Stimulated activated CD4-positive, alpha-beta T cell treated with anti-CD3 and anti-CD28 coated beads, Interleukin-1b, Interleukin-23, amount 100 ng/mL, for 48 hours (primary cell): ENCODE data around the gene SPRED2.
"Not testable (repeated sequence)": the region's sequence is repeated elsewhere in the genome, so short reads cannot be mapped to it uniquely, and the experiment has no call there.

Experiments used
- DNase-seq: peaks from one replicate; pipeline ENCODE4 v3.0.0-alpha.2; 2020

The SPRED2 gene

GRCh38 chr2:65361623-65362022 lies 70.8 kb downstream of the SPRED2 start:
- DNase-seq = no peak

- DNase-seq = no peak
Measured at GRCh38 chr2:65360441-65360840, 72.0 kb downstream of the SPRED2 start.

DNA sequence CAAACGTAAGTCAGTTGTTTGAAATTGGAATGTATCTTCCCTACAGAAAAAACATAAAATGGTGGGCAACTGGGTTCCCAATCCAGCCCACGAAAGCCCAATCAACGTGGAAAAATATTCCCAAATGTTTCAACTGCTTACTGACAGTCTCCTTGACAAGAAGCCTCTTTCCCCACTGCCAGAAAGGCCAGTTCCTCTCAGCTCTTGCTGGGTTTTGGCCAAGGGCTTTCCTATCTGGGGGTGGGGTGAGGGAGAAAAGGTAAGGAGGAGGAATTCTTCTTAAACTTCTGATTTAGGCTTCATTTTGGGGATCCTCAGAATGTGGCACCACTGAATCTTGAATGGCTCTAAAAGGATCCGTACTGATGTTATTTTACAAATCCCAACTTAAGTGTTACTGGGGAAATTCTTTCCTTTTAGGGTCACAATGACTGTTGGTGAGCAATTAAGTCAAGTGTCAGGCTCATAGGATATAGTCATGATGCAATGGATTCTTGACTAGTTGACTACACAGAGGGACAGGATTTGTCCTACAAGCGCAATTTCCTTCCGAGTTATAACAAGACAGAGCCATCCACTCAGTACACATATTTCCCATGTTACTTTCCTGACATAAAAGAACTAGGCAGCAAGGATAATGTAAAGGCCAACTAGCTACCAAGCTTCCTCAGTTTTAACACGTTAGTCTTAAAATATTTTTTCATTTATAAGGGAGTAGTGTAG lies 73.6 kb downstream of the SPRED2 start:
- DNase-seq = no peak

GRCh38 chr2:65357959-65358294 lies 74.5 kb downstream of the SPRED2 start:
- no peak for DNase-seq

DNA sequence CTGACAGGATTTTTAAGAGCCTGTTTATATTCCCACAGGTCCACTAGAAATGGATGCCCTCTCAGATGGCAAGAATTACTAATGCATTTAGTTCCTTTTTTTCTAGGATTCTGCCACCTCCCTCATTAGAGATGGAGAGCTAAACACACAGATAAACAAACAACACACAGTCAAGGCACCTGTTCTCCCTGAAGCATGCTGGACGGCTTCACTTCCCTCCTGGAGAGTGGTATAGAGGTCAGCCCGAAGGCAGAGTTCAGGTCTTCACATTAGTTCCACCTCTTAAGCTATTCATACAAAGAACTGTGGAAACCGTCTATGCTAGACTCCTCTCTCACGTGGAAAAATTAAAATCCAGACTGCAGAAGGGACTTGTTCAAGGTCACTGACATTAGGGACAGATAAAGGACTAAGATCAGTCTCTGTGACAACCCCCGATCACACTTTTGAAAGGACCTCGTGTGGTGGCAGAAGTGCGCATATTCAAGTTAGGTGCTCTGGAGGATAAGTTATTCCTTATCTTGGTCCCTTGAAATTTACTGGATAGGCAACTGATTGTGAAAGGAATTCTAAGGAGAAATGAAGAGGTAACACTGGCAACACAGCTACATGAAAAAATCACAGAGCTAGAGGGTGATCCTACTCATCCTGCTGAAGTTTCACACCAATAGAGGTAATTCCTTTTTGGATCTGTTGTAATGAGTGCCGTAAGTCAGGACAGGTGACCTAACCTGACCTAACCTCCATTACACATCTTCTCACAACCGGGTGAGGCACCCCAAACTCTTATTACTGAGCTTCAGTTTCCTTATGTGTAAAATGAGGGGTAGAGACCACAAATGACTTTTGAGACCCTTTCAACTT lies 75.1 kb downstream of the SPRED2 start:
- peak; percentile 28 for DNase-seq

DNA sequence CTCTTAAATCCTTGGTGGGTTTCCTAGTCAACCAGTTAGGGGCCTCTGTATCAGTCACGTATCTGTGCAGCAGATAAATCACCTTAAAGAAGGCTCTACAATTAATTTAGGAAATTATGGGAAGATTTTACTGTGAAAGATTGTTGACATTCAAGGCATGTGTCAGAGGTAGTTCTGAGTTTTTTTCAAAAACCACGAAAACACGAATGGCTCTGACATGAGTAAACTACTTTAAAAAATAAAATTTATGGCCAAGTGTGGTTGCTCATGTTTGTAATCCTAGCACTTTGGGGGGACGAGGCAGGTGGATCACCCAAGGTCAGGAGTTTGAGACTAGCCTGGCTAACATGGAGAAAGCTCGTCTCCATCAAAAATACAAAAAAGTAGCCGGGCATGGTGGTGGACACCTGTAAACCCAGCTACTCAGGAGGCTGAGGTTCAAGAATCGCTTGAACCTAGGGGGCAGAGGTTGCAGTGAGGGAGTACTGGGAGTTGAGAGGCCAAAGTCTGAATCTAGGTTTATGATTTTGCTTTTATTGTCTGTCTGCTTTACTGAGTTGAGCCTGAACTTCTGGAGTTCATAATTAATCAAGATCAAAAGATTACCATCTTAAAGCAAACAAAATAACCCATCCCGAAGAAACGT lies 77.1 kb downstream of the SPRED2 start:
- no peak for DNase-seq

DNA sequence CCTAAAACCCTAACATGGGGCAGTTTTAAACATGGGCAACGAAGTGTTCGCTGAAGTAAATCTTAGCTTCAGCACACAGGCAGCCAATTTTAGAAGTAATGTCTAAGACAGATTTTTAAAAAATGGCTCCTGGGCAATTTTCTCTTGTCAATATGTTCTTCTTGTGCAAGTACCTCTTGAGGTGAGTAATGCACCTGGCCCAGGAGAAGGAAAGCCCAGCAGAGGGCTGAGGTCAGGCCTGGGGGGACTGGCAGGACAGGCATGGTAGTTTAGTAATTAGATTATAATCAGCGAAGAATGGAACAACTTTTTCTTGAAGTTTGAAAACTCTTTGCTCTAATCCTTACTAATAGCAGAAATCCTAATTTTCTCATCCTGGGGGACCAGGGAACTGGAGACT lies 77.6 kb downstream of the SPRED2 start:
- DNase-seq = no peak

DNA sequence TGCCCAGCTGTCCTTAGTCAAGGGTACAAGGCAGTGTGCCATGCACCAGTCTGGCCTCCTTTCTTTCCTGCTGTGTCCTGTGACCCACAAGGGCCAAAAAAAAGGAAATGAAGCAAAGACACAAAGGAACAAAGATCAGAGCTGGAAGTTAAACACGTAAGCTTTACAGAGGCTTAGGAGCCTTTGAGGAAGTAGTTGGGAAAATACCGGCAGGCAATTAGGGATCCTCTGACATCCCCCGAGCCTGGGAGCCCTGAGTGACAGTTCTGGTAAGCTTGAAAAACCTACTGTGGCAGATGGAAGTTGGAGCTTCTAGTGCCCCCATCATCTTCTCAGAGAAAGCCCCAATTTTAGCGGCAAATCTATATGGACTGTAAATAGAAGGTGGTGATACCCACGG lies 78.5 kb downstream of the SPRED2 start:
- no peak for DNase-seq

GRCh38 chr2:65353046-65353445 lies 79.4 kb downstream of the SPRED2 start:
- no peak for DNase-seq

DNA sequence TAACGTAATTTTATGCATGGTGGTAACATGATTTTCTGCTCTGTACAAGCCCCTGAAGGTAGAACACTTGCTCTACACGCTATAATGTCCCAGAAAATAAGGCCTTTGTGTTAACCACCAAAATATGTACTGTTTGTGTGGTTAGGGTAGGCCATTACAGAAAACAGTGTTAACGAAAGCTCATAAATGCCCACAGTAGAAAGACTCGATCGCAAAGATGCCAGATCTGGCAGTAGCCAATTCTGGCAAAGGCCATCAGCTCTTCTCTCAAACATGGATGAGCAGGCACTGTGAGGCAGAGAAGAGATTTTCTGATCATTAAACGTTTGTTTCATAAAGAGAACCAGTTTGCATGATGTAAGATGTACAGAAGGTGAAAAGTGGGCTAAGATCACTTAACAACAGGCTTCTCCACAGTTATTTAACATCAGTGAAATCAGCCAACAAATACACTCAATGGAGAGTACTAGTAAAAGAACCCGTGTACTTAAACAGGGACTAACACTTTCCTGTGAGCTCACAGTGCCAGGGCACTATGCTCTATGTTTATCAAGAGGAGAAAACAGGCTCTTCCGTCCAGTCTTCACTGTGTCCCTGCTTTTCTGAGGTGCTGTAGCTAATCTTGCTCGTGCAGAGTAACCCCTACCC lies 80.3 kb downstream of the SPRED2 start:
- no peak for DNase-seq

DNA sequence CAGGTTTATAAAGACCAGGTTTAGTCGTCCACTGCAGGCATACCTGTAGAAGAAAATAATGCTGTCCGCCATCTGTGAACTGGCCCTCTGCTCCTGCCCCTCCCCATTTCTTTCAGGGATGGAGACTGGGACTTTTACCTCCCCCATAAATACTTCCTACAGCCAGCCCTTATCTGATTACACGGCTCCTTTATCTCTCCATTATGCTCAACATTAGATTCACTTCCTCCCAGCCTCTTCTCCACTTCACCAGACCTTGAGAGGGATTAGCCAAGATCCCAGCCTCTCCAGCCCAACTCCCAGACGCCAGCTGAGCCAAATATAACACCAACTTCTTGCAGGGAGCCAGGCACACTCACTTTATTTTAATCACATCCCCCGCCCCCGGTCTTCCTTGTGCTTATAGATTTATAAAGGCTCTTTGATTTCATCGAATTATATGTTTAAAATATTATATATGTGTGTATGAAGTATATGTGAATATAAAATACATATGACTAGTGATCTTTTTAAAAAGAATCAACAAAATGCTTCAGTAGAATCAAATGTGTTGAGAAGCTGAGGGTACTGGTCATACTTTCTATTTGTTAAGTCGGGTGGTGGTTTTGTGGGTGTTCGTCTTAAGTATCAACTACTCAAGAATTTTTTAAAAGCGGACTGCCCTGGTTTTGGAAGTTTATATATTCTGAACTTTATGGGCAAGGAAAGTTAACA lies 81.0 kb downstream of the SPRED2 start:
- no peak for DNase-seq

DNA sequence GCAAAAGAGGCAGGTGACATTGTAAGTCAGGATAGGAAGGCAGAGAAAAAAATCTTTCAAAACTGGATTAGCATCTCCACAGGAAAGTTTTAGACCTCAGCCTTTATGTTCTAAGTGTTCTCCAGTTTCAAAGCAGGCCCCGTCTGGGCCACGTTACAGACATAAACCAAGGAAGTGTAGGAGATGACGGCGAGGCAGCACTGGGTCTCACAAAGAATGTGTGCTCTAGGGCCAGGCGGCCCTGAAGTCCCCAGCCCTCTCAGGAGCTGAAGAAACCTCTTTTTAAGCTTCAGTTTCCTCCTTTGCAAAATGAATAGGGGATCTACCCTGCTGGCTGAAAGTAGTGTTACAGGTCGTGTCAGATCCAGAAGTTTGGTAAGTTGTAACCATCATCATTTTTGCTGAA lies 81.7 kb downstream of the SPRED2 start:
- DNase-seq = no peak

DNA sequence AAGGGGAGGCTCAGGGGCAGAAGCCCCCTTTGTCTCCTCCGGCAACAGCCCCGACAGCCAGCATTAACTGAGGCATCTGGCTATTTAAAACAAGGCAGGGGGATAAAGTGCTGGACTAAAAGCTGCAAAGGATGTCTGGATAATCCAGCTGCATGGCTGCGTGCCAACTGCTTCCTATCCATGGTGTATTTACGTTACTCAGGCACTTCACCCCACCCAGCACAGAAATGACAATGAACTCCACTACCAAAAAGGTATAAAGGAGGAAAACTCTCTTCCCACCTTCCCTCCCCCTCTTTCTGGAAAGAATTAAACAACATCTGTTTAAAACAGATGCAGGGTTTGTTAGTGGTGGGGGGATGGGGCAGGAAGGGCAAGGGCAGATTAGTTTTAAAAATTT lies 82.5 kb downstream of the SPRED2 start:
- no peak for DNase-seq

GRCh38 chr2:65347913-65348312 lies 84.5 kb downstream of the SPRED2 start:
- DNase-seq = no peak

GRCh38 chr2:65345631-65346030 lies 86.8 kb downstream of the SPRED2 start:
- DNase-seq = no peak

- no peak for DNase-seq
Measured at GRCh38 chr2:65344689-65345088, 87.7 kb downstream of the SPRED2 start.

- DNase-seq = no peak
Measured at GRCh38 chr2:65344182-65344581, 88.2 kb downstream of the SPRED2 start.

GRCh38 chr2:65343386-65343785 lies 89.0 kb downstream of the SPRED2 start:
- no peak for DNase-seq

- no peak for DNase-seq
Measured at GRCh38 chr2:65340898-65341681, 91.3 kb downstream of the SPRED2 start.

DNA sequence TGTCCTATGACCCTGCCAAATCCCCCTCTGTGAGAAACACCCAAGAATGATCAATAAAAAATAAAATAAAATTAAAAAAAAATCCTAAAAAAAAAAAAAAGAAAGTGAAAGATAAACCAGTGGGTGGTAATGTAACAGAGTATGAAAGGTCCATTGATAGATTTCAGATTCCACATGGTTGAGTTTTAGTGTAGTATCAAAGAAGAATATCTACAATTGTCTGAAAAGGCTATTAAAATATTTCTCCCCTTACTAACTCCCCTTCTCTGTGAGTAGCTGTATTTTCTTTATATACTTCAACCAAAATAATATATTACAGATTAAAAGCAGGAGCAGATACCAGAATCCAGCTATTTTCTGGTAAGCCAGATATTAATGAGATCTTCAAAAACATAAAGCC lies 92.8 kb downstream of the SPRED2 start:
- DNase-seq = no peak

- DNase-seq = not testable (repeated sequence)
Measured at GRCh38 chr2:65338830-65339495, 93.4 kb downstream of the SPRED2 start.
